HG03095 (cell line): ENCODE data around the gene VPS18.

ENCODE experiments used
- ATAC-seq: cut with Tn5 transposase; IDR thresholded peaks from one replicate; pipeline ENCODE4 v1.9.1; 2021; ENCODE audit warnings: moderate library complexity; ENCODE audit not compliant: unreplicated experiment

The VPS18 gene

DNA sequence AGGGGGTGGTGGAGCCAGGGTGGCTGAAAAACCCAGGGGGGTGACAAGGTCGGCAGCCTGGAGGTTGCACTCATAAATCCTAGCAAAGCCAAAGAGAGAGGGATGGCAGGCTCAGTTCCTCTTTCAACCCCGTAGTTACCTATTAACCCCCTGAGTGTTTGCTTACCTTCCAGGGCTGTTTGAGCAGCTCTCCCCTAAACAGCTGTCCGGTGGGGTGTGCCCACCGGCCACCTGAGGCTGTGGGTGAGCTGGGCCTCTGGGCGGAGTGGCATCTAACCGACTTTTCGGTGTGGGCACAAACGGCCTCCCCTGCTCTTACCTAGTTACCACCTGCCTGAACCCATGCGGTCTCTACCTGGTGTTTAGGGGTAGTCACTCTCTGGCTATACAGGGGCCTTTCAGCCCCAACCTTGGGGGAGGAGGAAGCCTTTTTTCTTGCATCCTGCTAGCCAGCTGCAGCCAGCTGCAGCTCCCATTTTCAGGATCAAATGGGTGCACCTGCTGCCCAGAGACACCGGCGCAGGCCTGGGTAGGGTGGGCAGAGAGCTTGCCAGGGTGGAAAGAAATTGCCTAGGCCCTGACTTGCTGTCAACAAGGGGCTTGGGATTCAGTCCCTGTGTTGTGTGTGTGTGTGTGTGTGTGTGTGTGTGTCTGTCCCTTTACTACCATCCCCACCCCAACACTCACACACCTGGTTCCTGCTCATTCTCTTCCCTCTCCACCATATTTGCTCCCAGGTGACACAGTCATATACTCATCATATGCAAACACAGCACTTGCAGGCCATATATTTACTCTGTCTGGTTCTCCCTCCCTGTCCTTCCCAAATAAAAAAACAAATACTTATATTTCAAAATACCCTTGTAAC, 38.6 kb downstream of the VPS18 start:
- ATAC-seq = no peak

- ATAC-seq = no peak
Observed at GRCh38 chr15:40933517-40933902, 39.3 kb downstream of the VPS18 start.

GRCh38 chr15:40934457-40934856, 40.2 kb downstream of the VPS18 start:
- ATAC-seq = no peak

GRCh38 chr15:40936234-40936708, 42.0 kb downstream of the VPS18 start:
- ATAC-seq = no peak

DNA sequence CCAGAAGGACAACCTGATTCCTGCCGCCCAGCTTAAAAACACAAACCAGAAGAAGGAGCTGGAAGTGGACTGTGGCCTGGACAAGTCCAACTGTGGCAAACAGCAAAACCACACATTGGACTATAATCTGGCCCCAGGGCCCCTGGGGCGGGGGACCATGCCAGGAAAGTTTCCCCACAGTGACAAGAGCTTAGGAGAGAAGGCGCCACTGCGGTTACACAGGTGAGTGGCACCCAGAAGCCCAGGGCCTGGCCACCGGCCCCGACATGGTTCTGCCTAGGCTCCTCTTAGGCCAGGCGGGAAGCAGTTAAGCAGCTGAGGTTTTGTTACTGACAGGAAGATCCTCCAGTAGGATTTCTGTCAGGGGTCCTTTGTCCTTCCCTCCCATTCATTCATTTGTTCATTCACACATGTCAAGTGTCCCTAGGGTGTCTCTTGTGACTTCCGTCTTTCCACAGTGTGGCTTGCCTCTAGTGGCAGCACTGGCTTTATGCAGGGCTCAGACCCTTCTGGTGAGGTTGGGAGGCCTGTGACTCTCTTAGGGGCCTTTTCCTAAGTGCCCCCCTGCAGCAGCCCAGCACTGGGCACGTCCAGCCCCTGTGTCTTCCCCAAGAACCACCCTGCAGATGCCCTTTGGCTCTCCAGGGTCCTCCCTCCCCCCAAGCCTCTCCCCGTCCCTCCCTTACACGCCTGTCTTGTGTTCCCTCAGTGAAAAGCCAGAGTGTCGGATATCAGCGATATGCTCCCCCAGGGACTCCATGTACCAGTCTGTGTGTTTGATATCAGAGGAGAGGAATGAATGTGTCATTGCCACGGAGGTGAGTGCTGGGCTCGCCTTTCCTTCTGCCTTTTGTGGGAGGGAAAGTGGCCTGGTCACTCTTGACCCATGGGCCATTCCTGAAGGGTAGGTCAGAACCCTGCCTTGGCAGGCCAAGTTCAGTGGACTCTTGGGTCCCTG, 42.7 kb downstream of the VPS18 start:
- ATAC-seq = no peak

DNA sequence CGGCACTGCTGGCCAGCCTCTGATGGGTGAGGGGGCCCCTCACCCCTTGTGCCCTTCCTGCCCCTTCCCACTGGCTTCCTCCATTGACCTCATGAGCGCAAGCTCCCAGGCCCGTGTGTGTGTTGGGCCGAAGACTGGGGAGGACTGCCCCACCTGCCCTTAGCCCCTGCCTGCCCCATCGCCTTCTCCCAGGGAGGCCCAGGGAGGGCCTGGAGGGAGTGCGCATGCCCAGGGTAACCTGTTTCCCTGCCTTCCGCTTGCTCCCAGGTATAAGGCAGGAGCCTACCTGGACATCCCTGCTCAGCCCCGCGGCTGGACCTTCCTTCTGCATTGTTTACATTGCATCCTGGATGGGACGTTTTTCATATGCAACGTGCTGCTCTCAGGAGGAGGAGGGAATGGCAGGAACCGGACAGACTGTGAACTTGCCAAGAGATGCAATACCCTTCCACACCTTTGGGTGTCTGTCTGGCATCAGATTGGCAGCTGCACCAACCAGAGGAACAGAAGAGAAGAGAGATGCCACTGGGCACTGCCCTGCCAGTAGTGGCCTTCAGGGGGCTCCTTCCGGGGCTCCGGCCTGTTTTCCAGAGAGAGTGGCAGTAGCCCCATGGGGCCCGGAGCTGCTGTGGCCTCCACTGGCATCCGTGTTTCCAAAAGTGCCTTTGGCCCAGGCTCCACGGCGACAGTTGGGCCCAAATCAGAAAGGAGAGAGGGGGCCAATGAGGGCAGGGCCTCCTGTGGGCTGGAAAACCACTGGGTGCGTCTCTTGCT, 43.7 kb downstream of the VPS18 start:
- no peak for ATAC-seq

DNA sequence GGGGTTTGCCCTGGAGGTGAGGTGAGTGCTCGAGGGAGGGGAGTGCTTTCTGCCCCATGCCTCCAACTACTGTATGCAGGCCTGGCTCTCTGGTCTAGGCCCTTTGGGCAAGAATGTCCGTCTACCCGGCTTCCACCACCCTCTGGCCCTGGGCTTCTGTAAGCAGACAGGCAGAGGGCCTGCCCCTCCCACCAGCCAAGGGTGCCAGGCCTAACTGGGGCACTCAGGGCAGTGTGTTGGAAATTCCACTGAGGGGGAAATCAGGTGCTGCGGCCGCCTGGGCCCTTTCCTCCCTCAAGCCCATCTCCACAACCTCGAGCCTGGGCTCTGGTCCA, 44.3 kb downstream of the VPS18 start:
- no peak for ATAC-seq

- no peak for ATAC-seq
Observed at GRCh38 chr15:40940296-40940801, 46.1 kb downstream of the VPS18 start.

DNA sequence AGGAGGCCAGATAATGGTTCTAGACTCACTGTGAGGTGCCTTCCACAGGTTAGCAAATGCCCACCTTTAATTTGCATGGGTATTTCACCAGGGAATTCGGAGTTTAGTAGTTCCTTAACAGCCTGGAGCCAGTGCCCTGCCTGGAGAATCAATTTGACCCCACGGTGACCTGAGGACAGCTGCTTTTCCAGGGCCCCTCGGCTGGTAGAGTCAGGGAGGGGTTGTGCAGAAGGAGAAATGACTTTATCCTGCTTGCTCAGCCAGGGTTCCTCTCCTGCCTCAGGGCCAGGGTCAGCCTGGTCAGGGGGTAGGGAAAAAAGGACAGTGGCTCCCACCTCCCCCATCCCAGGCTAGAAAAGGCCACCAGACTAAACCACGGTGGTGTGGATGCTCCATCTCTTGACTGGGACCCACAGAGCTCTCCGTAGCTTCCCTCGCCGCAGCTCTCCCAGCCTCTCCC, 46.8 kb downstream of the VPS18 start:
- no peak for ATAC-seq

DNA sequence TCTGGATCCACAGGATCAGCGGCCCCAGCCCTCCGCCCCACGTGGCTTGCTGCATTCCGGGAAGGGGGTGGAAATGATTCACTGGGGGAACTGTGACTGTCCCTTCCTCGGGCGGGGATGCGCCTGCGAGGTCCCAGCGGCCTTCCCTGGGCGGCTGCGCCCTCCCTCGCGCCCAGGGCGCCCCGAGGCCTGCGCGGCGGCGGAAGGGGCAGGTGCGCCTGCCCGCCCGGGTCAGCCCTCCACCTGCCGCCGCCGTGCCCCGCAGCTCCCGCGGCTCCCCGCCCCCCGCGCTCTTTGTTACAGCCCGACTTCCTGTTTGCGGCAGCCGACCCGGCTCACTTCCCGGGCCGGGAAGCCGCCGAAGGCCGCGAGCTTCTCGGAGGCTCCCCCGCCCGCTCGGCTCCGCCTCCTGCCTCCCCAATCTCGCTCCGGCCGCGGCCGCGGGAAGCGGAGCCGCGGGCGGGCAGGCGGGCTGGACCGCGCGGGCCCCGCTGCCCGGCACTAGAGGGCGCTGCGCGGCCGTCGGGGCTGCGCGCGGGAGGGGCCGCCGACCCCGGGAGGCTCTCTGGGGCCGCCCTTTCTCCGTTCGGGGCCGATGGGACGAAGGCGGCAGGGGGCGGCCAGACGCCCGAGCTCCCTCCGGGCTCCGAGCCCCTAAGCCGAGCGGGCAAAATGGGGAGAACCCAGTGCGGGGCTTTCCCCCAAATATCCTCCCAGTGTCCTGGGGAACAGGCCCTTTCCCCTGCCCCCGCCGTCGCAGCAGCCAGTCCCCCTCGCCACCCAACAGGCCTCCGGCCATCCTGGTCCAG, 47.5 kb downstream of the VPS18 start:
- peak; percentile 63 for ATAC-seq

GRCh38 chr15:40942337-40942854, 48.1 kb downstream of the VPS18 start:
- ATAC-seq = no peak

- ATAC-seq = no peak
Observed at GRCh38 chr15:40942878-40943277, 48.6 kb downstream of the VPS18 start.

- ATAC-seq = no peak
Observed at GRCh38 chr15:40943764-40944365, 49.6 kb downstream of the VPS18 start.

GRCh38 chr15:40944510-40945296, 50.5 kb downstream of the VPS18 start:
- no peak for ATAC-seq

- no peak for ATAC-seq
Observed at GRCh38 chr15:40948706-40949473, 54.6 kb downstream of the VPS18 start.

- ATAC-seq = no peak
Observed at GRCh38 chr15:40949756-40950207, 55.5 kb downstream of the VPS18 start.

GRCh38 chr15:40951764-40952163, 57.5 kb downstream of the VPS18 start:
- no peak for ATAC-seq
